ENCODE results near the gene ERRFI1.

DNA sequence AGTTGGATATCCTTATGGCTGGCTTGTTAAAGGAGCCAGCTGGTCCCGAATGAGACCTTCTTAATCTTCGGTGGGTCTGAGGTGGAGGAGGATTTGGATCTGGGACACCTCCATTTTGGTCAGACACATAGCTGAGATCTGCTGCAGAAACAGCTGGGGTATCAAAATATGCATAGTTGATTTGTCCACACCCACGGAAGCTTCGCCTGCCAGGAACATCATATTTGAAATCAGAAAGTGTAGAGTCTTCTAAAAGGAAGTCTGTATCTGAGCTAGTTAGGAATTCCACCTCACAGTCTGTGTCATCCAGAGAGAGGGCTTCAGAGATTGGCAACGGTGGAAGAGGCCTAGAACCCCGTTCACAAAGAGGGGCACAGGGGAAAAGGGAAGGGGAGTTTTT is 12.3 kb downstream of the ERRFI1 start:
- TF ChIP-seq, protein P1, sequence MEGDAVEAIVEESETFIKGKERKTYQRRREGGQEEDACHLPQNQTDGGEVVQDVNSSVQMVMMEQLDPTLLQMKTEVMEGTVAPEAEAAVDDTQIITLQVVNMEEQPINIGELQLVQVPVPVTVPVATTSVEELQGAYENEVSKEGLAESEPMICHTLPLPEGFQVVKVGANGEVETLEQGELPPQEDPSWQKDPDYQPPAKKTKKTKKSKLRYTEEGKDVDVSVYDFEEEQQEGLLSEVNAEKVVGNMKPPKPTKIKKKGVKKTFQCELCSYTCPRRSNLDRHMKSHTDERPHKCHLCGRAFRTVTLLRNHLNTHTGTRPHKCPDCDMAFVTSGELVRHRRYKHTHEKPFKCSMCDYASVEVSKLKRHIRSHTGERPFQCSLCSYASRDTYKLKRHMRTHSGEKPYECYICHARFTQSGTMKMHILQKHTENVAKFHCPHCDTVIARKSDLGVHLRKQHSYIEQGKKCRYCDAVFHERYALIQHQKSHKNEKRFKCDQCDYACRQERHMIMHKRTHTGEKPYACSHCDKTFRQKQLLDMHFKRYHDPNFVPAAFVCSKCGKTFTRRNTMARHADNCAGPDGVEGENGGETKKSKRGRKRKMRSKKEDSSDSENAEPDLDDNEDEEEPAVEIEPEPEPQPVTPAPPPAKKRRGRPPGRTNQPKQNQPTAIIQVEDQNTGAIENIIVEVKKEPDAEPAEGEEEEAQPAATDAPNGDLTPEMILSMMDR (IDR thresholded peaks at IDR 0.05) = no peak
- TF ChIP-seq POLR2A (IDR thresholded peaks at IDR 0.05) = no peak
